Tibial nerve (tissue), 4 donors: ENCODE results near the gene OR2J3.

Experiments
- CTCF ChIP-seq, 5 experiments: fragments of 200-600 bp in 3 of 5; fragments of 450-650 bp in 2 of 5; sonication (generic) in 3 of 5; IDR thresholded peaks; one replicate each; pipeline ENCODE4 v1.5.1; 2016 to 2019; ENCODE audit warnings: antibody characterized with exemption in 5 of 5, mild to moderate bottlenecking in 3 of 5, moderate library complexity in 2 of 5
- EP300 ChIP-seq, 2 donors: sonication (generic); formaldehyde crosslinking; IDR thresholded peaks; one replicate each; pipeline ENCODE4 v1.6.1; 2017; ENCODE audit warnings: antibody characterized with exemption in 2 of 2, mild to moderate bottlenecking in 1 of 2
- POLR2A ChIP-seq, 2 donors: fragments of 450-650 bp; IDR thresholded peaks; one replicate each; pipeline ENCODE4 v1.6.1; 2017; ENCODE audit warnings: antibody characterized with exemption in 2 of 2, mild to moderate bottlenecking in 2 of 2, moderate library complexity in 2 of 2

DNA sequence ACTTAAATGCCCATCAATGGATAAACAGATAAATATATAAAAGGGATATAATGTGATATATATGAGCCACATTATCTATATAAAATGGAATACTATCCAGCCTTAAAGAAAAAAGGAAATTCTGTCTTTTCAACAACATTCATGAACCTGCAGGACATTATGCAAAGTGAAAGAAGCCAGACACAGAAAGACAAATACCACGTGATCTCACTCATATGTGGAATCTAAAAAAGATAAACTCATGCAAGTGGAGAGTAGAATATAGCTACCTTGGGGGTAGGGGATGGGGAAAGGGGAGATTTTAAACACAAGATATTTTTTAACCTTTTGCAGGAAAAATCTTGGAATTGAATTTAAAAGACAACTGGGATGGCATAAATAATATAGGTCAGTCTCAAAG is 10.1 kb upstream of the OR2J3 start:
- TF ChIP-seq POLR2A (IDR thresholded peaks at IDR 0.05) (no peak), CTCF (IDR thresholded peaks at IDR 0.05) (no peak), EP300 (IDR thresholded peaks at IDR 0.05) (no peak)
